MM.1S (cell line): ENCODE results near the gene FBXL17.

ENCODE experiments used
- DNase-seq: peaks from one replicate; pipeline ENCODE4 v3.0.0-alpha.2; 2015
- H2AFZ ChIP-seq: fragments of 300-600 bp; sonication (generic); 2 replicates; pipeline ENCODE4 v1.6.0; 2016; ENCODE audit warnings: antibody characterized with exemption, low read length
- H3F3A ChIP-seq: fragments of 300-600 bp; sonication (generic); 2 replicates; pipeline ENCODE4 v1.6.1; 2016; ENCODE audit warnings: mild to moderate bottlenecking, antibody characterized with exemption, low read length, moderate library complexity, mixed read lengths; ENCODE audit not compliant: insufficient read depth
- H3K27ac ChIP-seq: fragments of 300-600 bp; sonication (generic); 2 replicates; pipeline ENCODE4 v1.5.1; 2016; ENCODE audit warnings: mild to moderate bottlenecking, low read length
- H3K27me3 ChIP-seq: fragments of 300-600 bp; sonication (generic); replicated peaks from 2 replicates; pipeline ENCODE4 v1.6.0; 2016; ENCODE audit warnings: low read length; ENCODE audit not compliant: insufficient read depth
- H3K36me3 ChIP-seq: fragments of 300-600 bp; sonication (generic); replicated peaks from 2 replicates; pipeline ENCODE4 v1.6.1; 2016; ENCODE audit warnings: mild to moderate bottlenecking, low read length, mixed read lengths; ENCODE audit not compliant: insufficient read depth
- H3K4me1 ChIP-seq: fragments of 300-600 bp; sonication (generic); 2 replicates; pipeline ENCODE4 v1.6.1; 2016; ENCODE audit warnings: low read length, mixed read lengths
- H3K4me2 ChIP-seq: fragments of 300-600 bp; sonication (generic); 2 replicates; pipeline ENCODE4 v1.6.0; 2016; ENCODE audit warnings: low read depth, low read length
- H3K4me3 ChIP-seq: fragments of 300-600 bp; sonication (generic); 2 replicates; pipeline ENCODE4 v1.5.1; 2016; ENCODE audit warnings: low read length, mixed read lengths
- H3K79me2 ChIP-seq: fragments of 300-600 bp; sonication (generic); 2 replicates; pipeline ENCODE4 v1.6.1; 2016; ENCODE audit warnings: mixed run types, low read length, mixed read lengths
- H3K9ac ChIP-seq: fragments of 300-600 bp; sonication (generic); 2 replicates; pipeline ENCODE4 v1.6.1; 2016; ENCODE audit warnings: low read length, mixed read lengths
- H3K9me2 ChIP-seq: fragments of 300-600 bp; sonication (generic); replicated peaks from 2 replicates; pipeline ENCODE4 v1.6.1; 2016; ENCODE audit warnings: mild to moderate bottlenecking, low read length, mixed read lengths; ENCODE audit not compliant: insufficient read depth
- H3K9me3 ChIP-seq: fragments of 300-600 bp; sonication (generic); replicated peaks from 2 replicates; pipeline ENCODE4 v1.6.1; 2016; ENCODE audit warnings: mild to moderate bottlenecking, low read length, mixed read lengths; ENCODE audit not compliant: insufficient read depth
- H4K20me1 ChIP-seq: fragments of 300-600 bp; sonication (generic); 2 replicates; pipeline ENCODE4 v1.6.1; 2016; ENCODE audit warnings: mild to moderate bottlenecking, low read length, moderate library complexity, mixed read lengths; ENCODE audit not compliant: insufficient read depth
- EZH2 ChIP-seq: fragments of 300-600 bp; sonication (generic); optimal IDR thresholded peaks from 2 replicates; pipeline ENCODE3; 2017; ENCODE audit warnings: low read depth, mild to moderate bottlenecking, antibody characterized with exemption, low read length, mixed read lengths
- EZH2phosphoT487 ChIP-seq: fragments of 300-600 bp; sonication (generic); IDR thresholded peaks from 2 replicates; pipeline ENCODE4 v1.6.1; 2018; ENCODE audit warnings: antibody characterized with exemption, low read length
- TF ChIP-seq, protein P1 (sequence below): fragments of 300-600 bp; sonication (generic); IDR thresholded peaks from 2 replicates; pipeline ENCODE4 v1.5.1; 2016; ENCODE audit warnings: antibody characterized with exemption, low read length, mixed read lengths

FBXL17 gene

GRCh38 chr5:108122702-108123101, 259.2 kb downstream of the FBXL17 start:
- H4K20me1 ChIP-seq = no peaks in the 10 kb centered on the region
- no peak overlapping the region for H2AFZ ChIP-seq
- no peak for DNase-seq

GRCh38 chr5:108118813-108119514, 262.9 kb downstream of the FBXL17 start:
- no peaks in the 10 kb centered on the region for H3K79me2 ChIP-seq

More at GRCh38 chr5:108122702-108123101, 259.2 kb downstream of the FBXL17 start:
- no peaks in the 10 kb centered on the region for H3K27me3 ChIP-seq
- no peak overlapping the region for H3K4me3 ChIP-seq
- H3K9ac ChIP-seq = no peak overlapping the region
- H3K9me2 ChIP-seq = no peaks in the 10 kb centered on the region
- H3K36me3 ChIP-seq = no peaks in the 10 kb centered on the region
- no peaks in the 10 kb centered on the region for H3K9me3 ChIP-seq
- H3K4me2 ChIP-seq = no peak overlapping the region
- H3F3A ChIP-seq = no peaks in the 10 kb centered on the region
- no peaks in the 10 kb centered on the region for H3K79me2 ChIP-seq
- TF ChIP-seq, protein P1, sequence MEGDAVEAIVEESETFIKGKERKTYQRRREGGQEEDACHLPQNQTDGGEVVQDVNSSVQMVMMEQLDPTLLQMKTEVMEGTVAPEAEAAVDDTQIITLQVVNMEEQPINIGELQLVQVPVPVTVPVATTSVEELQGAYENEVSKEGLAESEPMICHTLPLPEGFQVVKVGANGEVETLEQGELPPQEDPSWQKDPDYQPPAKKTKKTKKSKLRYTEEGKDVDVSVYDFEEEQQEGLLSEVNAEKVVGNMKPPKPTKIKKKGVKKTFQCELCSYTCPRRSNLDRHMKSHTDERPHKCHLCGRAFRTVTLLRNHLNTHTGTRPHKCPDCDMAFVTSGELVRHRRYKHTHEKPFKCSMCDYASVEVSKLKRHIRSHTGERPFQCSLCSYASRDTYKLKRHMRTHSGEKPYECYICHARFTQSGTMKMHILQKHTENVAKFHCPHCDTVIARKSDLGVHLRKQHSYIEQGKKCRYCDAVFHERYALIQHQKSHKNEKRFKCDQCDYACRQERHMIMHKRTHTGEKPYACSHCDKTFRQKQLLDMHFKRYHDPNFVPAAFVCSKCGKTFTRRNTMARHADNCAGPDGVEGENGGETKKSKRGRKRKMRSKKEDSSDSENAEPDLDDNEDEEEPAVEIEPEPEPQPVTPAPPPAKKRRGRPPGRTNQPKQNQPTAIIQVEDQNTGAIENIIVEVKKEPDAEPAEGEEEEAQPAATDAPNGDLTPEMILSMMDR = no peak
- TF ChIP-seq EZH2 = no peak
- no peak for TF ChIP-seq EZH2phosphoT487
- H3K27ac ChIP-seq = no peak overlapping the region
- H3K4me1 ChIP-seq = 0 out of 2 replicates have a peak, but pooled peaks cover 8% of the 10 kb centered on the region

DNA sequence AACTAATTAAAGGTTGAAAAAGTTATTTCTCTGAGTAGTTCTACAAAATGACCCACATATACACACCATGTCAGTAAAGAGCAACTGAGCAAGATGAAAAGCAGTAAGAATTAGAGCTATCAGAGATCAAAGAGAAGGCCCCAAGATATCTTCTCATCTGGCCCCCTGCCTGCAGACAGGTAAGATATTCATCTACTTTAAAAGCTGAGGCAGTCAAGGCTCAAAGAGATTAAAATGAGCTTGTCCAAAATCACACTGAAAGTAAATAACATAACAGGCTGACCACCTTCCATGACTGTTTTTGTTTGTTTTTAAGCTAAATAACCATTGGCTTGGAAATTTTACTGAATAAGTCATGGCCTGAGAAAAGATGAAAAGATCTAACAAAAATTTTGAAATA, 266.2 kb downstream of the FBXL17 start:
- H3K4me2 ChIP-seq = no peak overlapping the region

More at GRCh38 chr5:108118813-108119514, 262.9 kb downstream of the FBXL17 start:
- Histone ChIP-seq H2AFZ (no peak overlapping the region), H3K9me3 (no peaks in the 10 kb centered on the region), H3K4me2 (no peak overlapping the region), H3K36me3 (no peaks in the 10 kb centered on the region), H3K27me3 (no peaks in the 10 kb centered on the region), H3K4me1 (no peaks in the 10 kb centered on the region), H3K4me3 (no peak overlapping the region), H4K20me1 (no peaks in the 10 kb centered on the region), H3K9ac (no peak overlapping the region), H3F3A (no peaks in the 10 kb centered on the region), H3K9me2 (no peaks in the 10 kb centered on the region), H3K27ac (no peak overlapping the region)
- DNase-seq = no peak
- TF ChIP-seq EZH2 (no peak), EZH2phosphoT487 (no peak)
- TF ChIP-seq, protein P1 = no peak

More for the DNA sequence above, 266.2 kb downstream of the FBXL17 start:
- H3K79me2 ChIP-seq = no peaks in the 10 kb centered on the region
- H3K4me3 ChIP-seq = no peak overlapping the region
- no peaks in the 10 kb centered on the region for H4K20me1 ChIP-seq
- no peaks in the 10 kb centered on the region for H3F3A ChIP-seq
- no peaks in the 10 kb centered on the region for H3K9me2 ChIP-seq
- no peaks in the 10 kb centered on the region for H3K27me3 ChIP-seq
- no peaks in the 10 kb centered on the region for H3K36me3 ChIP-seq
- DNase-seq = no peak
- H3K9ac ChIP-seq = no peak overlapping the region
- TF ChIP-seq, protein P1 = no peak
- TF ChIP-seq EZH2phosphoT487 (no peak), EZH2 (no peak)
- no peaks in the 10 kb centered on the region for H3K9me3 ChIP-seq
- no peak overlapping the region for H3K27ac ChIP-seq
- H2AFZ ChIP-seq = no peak overlapping the region
- no peaks in the 10 kb centered on the region for H3K4me1 ChIP-seq
